ENCODE measurements around the gene MYLIP. TPM values are rescaled to one million over a fixed set of nuclear protein-coding genes. Genes with fewer than 3 reads are reported as not detected.

Gene MYLIP
- total RNA-seq, 4 donors from 2014 or later, result 8.6 to 32.0 (median 17.5) TPM

GRCh38 chr6:16134430-16134829 lies 5.5 kb downstream of the MYLIP start:
- Histone ChIP-seq H3K27me3 (no peaks in the 10 kb centered on the region), H3K4me1 (peaks cover 33 to 95% (median 65%) of the 10 kb centered on the region in 3 donors), H3K9me3 (no peaks in the 10 kb centered on the region), H3K36me3 (peaks cover 0 to 9% (median 0%) of the 10 kb centered on the region in 3 donors), H3K4me3 (no peak overlapping the region), H3K27ac (peak overlapping the region in 1 of 4 donors; percentile 98)
- DNase-seq, result no peak
- TF ChIP-seq CTCF (IDR thresholded peaks at IDR 0.05) (no peak), POLR2A (IDR thresholded peaks at IDR 0.05) (no peak)
- 24 to 27% methylated on average over 1 of the region's 1 CpG for WGBS, 2 donors
- intact Hi-C loops (cut with DNase I), result no loop called here

GRCh38 chr6:16135066-16135465 lies 6.2 kb downstream of the MYLIP start:
- intact Hi-C loops (cut with DNase I), result no loop called here

GRCh38 chr6:16136091-16136490 lies 7.2 kb downstream of the MYLIP start:
- no peaks in the 10 kb centered on the region for H3K9me3 ChIP-seq
- H3K36me3 ChIP-seq, result peaks cover 0 to 21% (median 0%) of the 10 kb centered on the region in 3 donors
- peaks cover 33 to 99% (median 65%) of the 10 kb centered on the region in 3 donors for H3K4me1 ChIP-seq
- intact Hi-C loops (cut with DNase I), result no loop called here
- 76 to 79% methylated on average over 3 of the region's 3 CpGs for WGBS, 2 donors
- no peak overlapping the region for H3K4me3 ChIP-seq
- no peak for TF ChIP-seq POLR2A (IDR thresholded peaks at IDR 0.05)
- TF ChIP-seq CTCF (IDR thresholded peaks at IDR 0.05), result no peak
- no peaks in the 10 kb centered on the region for H3K27me3 ChIP-seq
- no peak for DNase-seq
- H3K27ac ChIP-seq, result peak overlapping the region in 2 of 4 donors; percentile 1 to 35

More at GRCh38 chr6:16135066-16135465, 6.2 kb downstream of the MYLIP start:
- no peak overlapping the region for H3K4me3 ChIP-seq
- DNase-seq, result no peak
- peaks cover 0 to 12% (median 0%) of the 10 kb centered on the region in 3 donors for H3K36me3 ChIP-seq
- H3K4me1 ChIP-seq, result peaks cover 33 to 98% (median 65%) of the 10 kb centered on the region in 3 donors
- H3K27ac ChIP-seq, result peak overlapping the region in 2 of 4 donors; percentile 18 to 30
- no peak for TF ChIP-seq CTCF (IDR thresholded peaks at IDR 0.05)
- no peak for TF ChIP-seq POLR2A (IDR thresholded peaks at IDR 0.05)
- H3K27me3 ChIP-seq, result no peaks in the 10 kb centered on the region
- H3K9me3 ChIP-seq, result no peaks in the 10 kb centered on the region

- no peak for TF ChIP-seq POLR2A (IDR thresholded peaks at IDR 0.05)
- TF ChIP-seq CTCF (IDR thresholded peaks at IDR 0.05), result no peak
- intact Hi-C loops (cut with DNase I), result no loop called here
- Histone ChIP-seq H3K4me3 (peak overlapping the region in 1 of 4 donors; percentile 25), H3K9me3 (no peaks in the 10 kb centered on the region), H3K27ac (peak overlapping the region in 2 of 4 donors; percentile 1 to 35), H3K27me3 (no peaks in the 10 kb centered on the region), H3K36me3 (peaks cover 0 to 29% (median 3%) of the 10 kb centered on the region in 3 donors), H3K4me1 (peaks cover 29 to 92% (median 58%) of the 10 kb centered on the region in 3 donors)
- DNase-seq, result no peak
- 18 to 29% methylated on average over 5 of the region's 5 CpGs for WGBS, 2 donors
Observed at GRCh38 chr6:16136621-16137450, 8.0 kb downstream of the MYLIP start.

- intact Hi-C loops (cut with DNase I), result no loop called here
- no peaks in the 10 kb centered on the region for H3K27me3 ChIP-seq
- no peak overlapping the region for H3K4me3 ChIP-seq
- H3K36me3 ChIP-seq, result peaks cover 0 to 35% (median 3%) of the 10 kb centered on the region in 3 donors
- no peak for TF ChIP-seq POLR2A (IDR thresholded peaks at IDR 0.05)
- no peak for TF ChIP-seq CTCF (IDR thresholded peaks at IDR 0.05)
- peaks cover 29 to 86% (median 53%) of the 10 kb centered on the region in 3 donors for H3K4me1 ChIP-seq
- no peak overlapping the region for H3K27ac ChIP-seq
- DNase-seq, result no peak
- H3K9me3 ChIP-seq, result no peaks in the 10 kb centered on the region
Observed at GRCh38 chr6:16137451-16137801, 8.5 kb downstream of the MYLIP start.
